GM19023 (cell line): Measurements from ENCODE around the gene SUN1.

ENCODE experiments used
- ATAC-seq: cut with Tn5 transposase; IDR thresholded peaks from one replicate; pipeline ENCODE4 v1.9.1; 2021; ENCODE audit warnings: mild to moderate bottlenecking, moderate library complexity; ENCODE audit not compliant: unreplicated experiment

Gene SUN1

GRCh38 chr7:888081-889024 is 56.1 kb downstream of the SUN1 start:
- ATAC-seq = no peak

GRCh38 chr7:889025-889390 is 56.7 kb downstream of the SUN1 start:
- ATAC-seq = no peak

GRCh38 chr7:889391-889790 is 57.1 kb downstream of the SUN1 start:
- ATAC-seq = no peak

- ATAC-seq = no peak
Measured at GRCh38 chr7:890868-891267, 58.6 kb downstream of the SUN1 start.

- no peak for ATAC-seq
Measured at GRCh38 chr7:891291-891690, 59.0 kb downstream of the SUN1 start.

GRCh38 chr7:891805-892204 is 59.5 kb downstream of the SUN1 start:
- no peak for ATAC-seq

GRCh38 chr7:892648-893593 is 60.6 kb downstream of the SUN1 start:
- ATAC-seq = no peak

GRCh38 chr7:893686-894085 is 61.4 kb downstream of the SUN1 start:
- ATAC-seq = no peak

GRCh38 chr7:894164-894867 is 62.0 kb downstream of the SUN1 start:
- ATAC-seq = no peak

GRCh38 chr7:894927-895450 is 62.7 kb downstream of the SUN1 start:
- no peak for ATAC-seq

- ATAC-seq = no peak
Measured at GRCh38 chr7:895451-896052, 63.3 kb downstream of the SUN1 start.

GRCh38 chr7:896346-897075 is 64.2 kb downstream of the SUN1 start:
- no peak for ATAC-seq

- no peak for ATAC-seq
Measured at GRCh38 chr7:897086-897485, 64.8 kb downstream of the SUN1 start.

- ATAC-seq = no peak
Measured at GRCh38 chr7:897771-898376, 65.6 kb downstream of the SUN1 start.

GRCh38 chr7:898460-898854 is 66.2 kb downstream of the SUN1 start:
- no peak for ATAC-seq

- ATAC-seq = no peak
Measured at GRCh38 chr7:898855-899681, 66.8 kb downstream of the SUN1 start.

- no peak for ATAC-seq
Measured at GRCh38 chr7:899806-900205, 67.5 kb downstream of the SUN1 start.

GRCh38 chr7:900331-901040 is 68.2 kb downstream of the SUN1 start:
- no peak for ATAC-seq
